AG09309 (cell line): Measurements from ENCODE around the gene HBD.
A peak's percentile ranks its signal among the peaks of the same experiment; 100 is the strongest.

Experiments used
- DNase-seq: peaks from one replicate; pipeline ENCODE4 v3.0.0-alpha.2; 2010; ENCODE audit warnings: low read depth
- H3K4me3 ChIP-seq: 2 replicates; pipeline ENCODE4 v1.5.1; 2011; ENCODE audit warnings: mild to moderate bottlenecking, low read depth, low read length, moderate library complexity; ENCODE audit not compliant: control insufficient read depth
- CTCF ChIP-seq: IDR thresholded peaks from 2 replicates; pipeline ENCODE4 v1.5.1; 2011; ENCODE audit warnings: mild to moderate bottlenecking, low read depth, low read length, inconsistent platforms; ENCODE audit not compliant: insufficient read depth, control insufficient read depth; ENCODE audit errors: missing control alignments

HBD gene

GRCh38 chr11:5234381-5234834 is at the start of gene HBD:
Gene HBD, minus strand, starts transcription at chr11:5234483. Its CDS starts 50 bp downstream, at chr11:5234433.
- no peak for DNase-seq
- H3K4me3 ChIP-seq = no peak within 1 kb of the TSS
- TF ChIP-seq CTCF = no peak

- H3K4me3 ChIP-seq = no peak overlapping the region
- no peak for DNase-seq
- TF ChIP-seq CTCF = no peak
Observed at GRCh38 chr11:5283882-5284281, 49.6 kb upstream of the HBD start.

- no peak for TF ChIP-seq CTCF
- DNase-seq = no peak
Observed at GRCh38 chr11:5283086-5283485, 48.8 kb upstream of the HBD start.

GRCh38 chr11:5282628-5283027 is 48.3 kb upstream of the HBD start:
- no peak for DNase-seq
- no peak overlapping the region for H3K4me3 ChIP-seq
- no peak for TF ChIP-seq CTCF

More at GRCh38 chr11:5283086-5283485, 48.8 kb upstream of the HBD start:
- no peak overlapping the region for H3K4me3 ChIP-seq

- no peak for DNase-seq
- TF ChIP-seq CTCF = no peak
- no peak overlapping the region for H3K4me3 ChIP-seq
Observed at GRCh38 chr11:5281596-5281995, 47.3 kb upstream of the HBD start.

GRCh38 chr11:5280582-5281102 is 46.4 kb upstream of the HBD start:
- H3K4me3 ChIP-seq = no peak overlapping the region
- peak; percentile 94 for DNase-seq
- no peak for TF ChIP-seq CTCF
